Gastrocnemius medialis (tissue), 4 donors: ENCODE results near the gene SLC24A4. TPM values are rescaled to one million over a fixed set of nuclear protein-coding genes. Genes with fewer than 3 reads are reported as not detected.

Experiments
- ATAC-seq, 2 donors: fragments of 150-250 bp; one replicate each; pipeline ENCODE4 v1.9.1; 2016
- DNase-seq, 2 donors: peaks; one replicate each; pipeline ENCODE4 v3.0.0-alpha.2; 2019
- H3K27ac ChIP-seq, 4 donors: fragments of 200-600 bp; sonication (generic); 1 replicate in 1 of 4; 2 replicates in 3 of 4; pipeline ENCODE4 v1.5.1; 2016 to 2018; ENCODE audit warnings: mild to moderate bottlenecking in 2 of 4, moderate library complexity in 1 of 4
- H3K27me3 ChIP-seq, 3 donors: fragments of 200-600 bp; sonication (generic) in 2 of 3; 1 replicate in 1 of 3; 2 replicates in 2 of 3; pipeline versions ENCODE4 v1.5.1 to v1.6.0; 2016 to 2019; ENCODE audit warnings: mild to moderate bottlenecking in 1 of 3, moderate library complexity in 1 of 3
- H3K36me3 ChIP-seq, 2 donors: fragments of 200-600 bp; sonication (generic) in 1 of 2; one replicate each; pipeline ENCODE4 v1.5.1; 2017 to 2018
- H3K4me1 ChIP-seq, 2 donors: fragments of 200-600 bp; sonication (generic) in 1 of 2; one replicate each; pipeline ENCODE4 v1.5.1; 2016 to 2017; ENCODE audit warnings: mild to moderate bottlenecking in 2 of 2
- H3K4me3 ChIP-seq, 4 donors: fragments of 200-600 bp; sonication (generic) in 3 of 4; 1 replicate in 1 of 4; 2 replicates in 3 of 4; pipeline ENCODE4 v1.5.1; 2016 to 2019; ENCODE audit warnings: mild to moderate bottlenecking in 2 of 4
- H3K9me3 ChIP-seq, 3 donors: fragments of 200-600 bp; sonication (generic) in 2 of 3; 1 replicate in 1 of 3; 2 replicates in 2 of 3; pipeline ENCODE4 v1.5.1; 2016 to 2019
- POLR2A ChIP-seq, 2 donors: fragments of 450-650 bp; IDR thresholded peaks; one replicate each; pipeline ENCODE4 v1.6.1; 2017; ENCODE audit warnings: antibody characterized with exemption in 2 of 2, mild to moderate bottlenecking in 2 of 2, moderate library complexity in 2 of 2
- in situ Hi-C, 4 donors: fragments of 200-750 bp; cut with MboI; loops; one replicate each; pipeline versions ENCODE4 v1.15.0 to v1.8.0; 2017; ENCODE audit warnings: low sequenced_read_pairs in 4 of 4
- intact Hi-C: fragments of 100-400 bp; cut with DNase I; formaldehyde crosslinking; loops from one replicate; pipeline ENCODE4 v1.15.1; 2023; ENCODE audit warnings: low total_unique reads
- total RNA-seq, 4 donors: library from RNA; depleted of rRNA; stranded (reverse); fragments of >200 nt; gene quantifications; one replicate each; pipeline versions ENCODE4 v1.1.0 to v1.2.3, GENCODE V29; 2016
- TF ChIP-seq, protein P1 (sequence below), 5 experiments: fragments of 450-650 bp in 3 of 5; fragments of 200-600 bp in 2 of 5; sonication (generic) in 2 of 5; IDR thresholded peaks in 4 of 5; conservative IDR thresholded peaks in 1 of 5; 1 replicate in 4 of 5; 2 replicates in 1 of 5; pipeline ENCODE4 v1.5.1; 2016 to 2019; ENCODE audit warnings: antibody characterized with exemption in 5 of 5, mild to moderate bottlenecking in 3 of 5, moderate library complexity in 3 of 5

The SLC24A4 gene
- total RNA-seq, 4 donors from 2014 or later: 0.07 to 0.76 (median 0.50) TPM

- no peak for TF ChIP-seq POLR2A (IDR thresholded peaks at IDR 0.05)
- TF ChIP-seq, protein P1, sequence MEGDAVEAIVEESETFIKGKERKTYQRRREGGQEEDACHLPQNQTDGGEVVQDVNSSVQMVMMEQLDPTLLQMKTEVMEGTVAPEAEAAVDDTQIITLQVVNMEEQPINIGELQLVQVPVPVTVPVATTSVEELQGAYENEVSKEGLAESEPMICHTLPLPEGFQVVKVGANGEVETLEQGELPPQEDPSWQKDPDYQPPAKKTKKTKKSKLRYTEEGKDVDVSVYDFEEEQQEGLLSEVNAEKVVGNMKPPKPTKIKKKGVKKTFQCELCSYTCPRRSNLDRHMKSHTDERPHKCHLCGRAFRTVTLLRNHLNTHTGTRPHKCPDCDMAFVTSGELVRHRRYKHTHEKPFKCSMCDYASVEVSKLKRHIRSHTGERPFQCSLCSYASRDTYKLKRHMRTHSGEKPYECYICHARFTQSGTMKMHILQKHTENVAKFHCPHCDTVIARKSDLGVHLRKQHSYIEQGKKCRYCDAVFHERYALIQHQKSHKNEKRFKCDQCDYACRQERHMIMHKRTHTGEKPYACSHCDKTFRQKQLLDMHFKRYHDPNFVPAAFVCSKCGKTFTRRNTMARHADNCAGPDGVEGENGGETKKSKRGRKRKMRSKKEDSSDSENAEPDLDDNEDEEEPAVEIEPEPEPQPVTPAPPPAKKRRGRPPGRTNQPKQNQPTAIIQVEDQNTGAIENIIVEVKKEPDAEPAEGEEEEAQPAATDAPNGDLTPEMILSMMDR (IDR thresholded peaks at IDR 0.05 in 4 of 5, conservative IDR thresholded peaks at IDR 0.05 in 1 of 5): no peak
- intact Hi-C loops: no loop called here
- no peak overlapping the region for H3K4me3 ChIP-seq
- no peaks in the 10 kb centered on the region for H3K27me3 ChIP-seq
- H3K36me3 ChIP-seq: no peaks in the 10 kb centered on the region
- ATAC-seq: no peak
- in situ Hi-C loops: no loop called here
- no peaks in the 10 kb centered on the region for H3K4me1 ChIP-seq
- no peaks in the 10 kb centered on the region for H3K9me3 ChIP-seq
- no peak for DNase-seq
- H3K27ac ChIP-seq: no peak overlapping the region
Observed at GRCh38 chr14:92412912-92413311, 89.9 kb downstream of the SLC24A4 start.

GRCh38 chr14:92413379-92413778 lies 90.4 kb downstream of the SLC24A4 start:
- Histone ChIP-seq H3K4me3 (no peak overlapping the region), H3K4me1 (no peaks in the 10 kb centered on the region), H3K27me3 (no peaks in the 10 kb centered on the region), H3K36me3 (no peaks in the 10 kb centered on the region), H3K27ac (no peak overlapping the region), H3K9me3 (no peaks in the 10 kb centered on the region)
- TF ChIP-seq, protein P1 (IDR thresholded peaks at IDR 0.05 in 4 of 5, conservative IDR thresholded peaks at IDR 0.05 in 1 of 5): no peak
- TF ChIP-seq POLR2A (IDR thresholded peaks at IDR 0.05): no peak
- no peak for DNase-seq
- in situ Hi-C loops: no loop called here
- no peak for ATAC-seq
- intact Hi-C loops: no loop called here

GRCh38 chr14:92414690-92415445 lies 91.9 kb downstream of the SLC24A4 start:
- intact Hi-C loops (no loop called here), in situ Hi-C loops (no loop called here)
- DNase-seq: no peak
- no peak for ATAC-seq
- no peaks in the 10 kb centered on the region for H3K27me3 ChIP-seq
- no peaks in the 10 kb centered on the region for H3K4me1 ChIP-seq
- no peaks in the 10 kb centered on the region for H3K36me3 ChIP-seq
- H3K27ac ChIP-seq: no peak overlapping the region
- no peaks in the 10 kb centered on the region for H3K9me3 ChIP-seq
- TF ChIP-seq, protein P1 (IDR thresholded peaks at IDR 0.05 in 4 of 5, conservative IDR thresholded peaks at IDR 0.05 in 1 of 5): no peak
- TF ChIP-seq POLR2A (IDR thresholded peaks at IDR 0.05): no peak
- H3K4me3 ChIP-seq: no peak overlapping the region

GRCh38 chr14:92415969-92416368 lies 93.0 kb downstream of the SLC24A4 start:
- no peaks in the 10 kb centered on the region for H3K36me3 ChIP-seq

More at GRCh38 chr14:92415969-92416368, 93.0 kb downstream of the SLC24A4 start:
- Histone ChIP-seq H3K27ac (no peak overlapping the region), H3K4me1 (no peaks in the 10 kb centered on the region), H3K4me3 (no peak overlapping the region), H3K9me3 (no peaks in the 10 kb centered on the region), H3K27me3 (no peaks in the 10 kb centered on the region)
- ATAC-seq: no peak
- DNase-seq: no peak
- in situ Hi-C loops (no loop called here), intact Hi-C loops (no loop called here)
- no peak for TF ChIP-seq POLR2A (IDR thresholded peaks at IDR 0.05)
- TF ChIP-seq, protein P1 (IDR thresholded peaks at IDR 0.05 in 4 of 5, conservative IDR thresholded peaks at IDR 0.05 in 1 of 5): no peak
